ENCODE results near the gene TAS2R31.

The TAS2R31 gene

GRCh38 chr12:10998204-10998603, 33.0 kb downstream of the TAS2R31 start, which contains the start of gene TAS2R20:
Gene TAS2R20 (minus strand): TSS chr12:10998304. CDS start chr12:10997875, 429 bp downstream.
- DNase-seq: no peak

- no peak for DNase-seq
These were observed 36.9 kb downstream of the TAS2R31 start for GRCh38 chr12:10994307-10994706.

GRCh38 chr12:10989107-10989506, 42.1 kb downstream of the TAS2R31 start:
- DNase-seq: no peak

- DNase-seq: no peak
These were observed 44.4 kb downstream of the TAS2R31 start, which contains the start of gene TAS2R50 for GRCh38 chr12:10986812-10987211. Gene TAS2R50 (minus strand): TSS chr12:10986912. CDS start chr12:10986860, 52 bp downstream.

- no peak for DNase-seq
These were observed 49.0 kb downstream of the TAS2R31 start for GRCh38 chr12:10982244-10982643.

All from C1 segment of cervical spinal cord (tissue), 14 donors.